GM23338 (cell line): ENCODE data around the gene HECTD3. TPM values are rescaled to one million over a fixed set of nuclear protein-coding genes. Genes with fewer than 3 reads are reported as not detected.

ENCODE experiments used
- ATAC-seq: fragments of 200-7000 bp; cut with Tn5 transposase; 3 replicates; pipeline ENCODE4 v1.9.1; 2020
- DNase-seq: peaks from one replicate; pipeline ENCODE4 v3.0.0-alpha.2; 2015; ENCODE audit warnings: low spot score
- H2AFZ ChIP-seq: fragments of 200-600 bp; sonication (generic); 2 replicates; pipeline ENCODE4 v1.8.0; 2016; ENCODE audit warnings: antibody characterized with exemption, mild to moderate bottlenecking, moderate library complexity
- H3F3A ChIP-seq: fragments of 200-600 bp; sonication (generic); replicated peaks from 2 replicates; pipeline ENCODE4 v1.8.0; 2017; ENCODE audit warnings: antibody characterized with exemption, mixed run types, low read depth
- H3K27ac ChIP-seq: fragments of 200-600 bp; sonication (generic); 2 replicates; pipeline ENCODE4 v1.6.1; 2016; ENCODE audit warnings: low read depth
- H3K27me3 ChIP-seq: fragments of 200-600 bp; sonication (generic); 2 replicates; pipeline ENCODE4 v1.8.0; 2016; ENCODE audit warnings: mild to moderate bottlenecking, mixed run types, moderate library complexity; ENCODE audit not compliant: insufficient read depth
- H3K36me3 ChIP-seq: fragments of 200-600 bp; sonication (generic); 2 replicates; pipeline ENCODE4 v1.8.0; 2016; ENCODE audit warnings: mild to moderate bottlenecking; ENCODE audit not compliant: insufficient read depth
- H3K4me1 ChIP-seq: fragments of 200-600 bp; sonication (generic); 2 replicates; pipeline ENCODE4 v1.8.0; 2016; ENCODE audit warnings: mild to moderate bottlenecking, moderate library complexity; ENCODE audit not compliant: insufficient read depth
- H3K4me2 ChIP-seq: fragments of 200-600 bp; sonication (generic); 2 replicates; pipeline ENCODE4 v1.7.1; 2017; ENCODE audit warnings: mixed run types
- H3K4me3 ChIP-seq: fragments of 200-600 bp; sonication (generic); 2 replicates; pipeline ENCODE4 v1.6.1; 2016; ENCODE audit warnings: mixed run types
- H3K79me2 ChIP-seq: fragments of 200-600 bp; sonication (generic); replicated peaks from 2 replicates; pipeline ENCODE4 v1.8.0; 2017; ENCODE audit warnings: mild to moderate bottlenecking; ENCODE audit not compliant: insufficient read depth
- H3K9me2 ChIP-seq: fragments of 200-600 bp; sonication (generic); 2 replicates; pipeline ENCODE4 v1.8.0; 2017; ENCODE audit not compliant: insufficient read depth
- H4K20me1 ChIP-seq: fragments of 200-600 bp; sonication (generic); replicated peaks from 2 replicates; pipeline ENCODE4 v1.8.0; 2017; ENCODE audit warnings: mild to moderate bottlenecking; ENCODE audit not compliant: insufficient read depth
- H3K27ac Mint-ChIP-seq: 2 replicates; pipeline ENCODE4 v1.8.0; 2020; ENCODE audit warnings: inconsistent platforms, mild to moderate bottlenecking, moderate library complexity, mixed read lengths
- H3K27me3 Mint-ChIP-seq: 3 replicates; pipeline ENCODE4 v1.8.0; 2022; ENCODE audit warnings: low read depth, mild to moderate bottlenecking, moderate library complexity, mixed read lengths, inconsistent platforms; ENCODE audit not compliant: insufficient read depth, poor library complexity
- H3K36me3 Mint-ChIP-seq: 3 replicates; pipeline ENCODE4 v1.8.0; 2021; ENCODE audit warnings: low read depth, mild to moderate bottlenecking, inconsistent platforms, moderate library complexity, mixed read lengths
- H3K4me1 Mint-ChIP-seq: 3 replicates; pipeline ENCODE4 v1.8.0; 2020; ENCODE audit warnings: mild to moderate bottlenecking, inconsistent platforms, mixed read lengths
- H3K4me3 Mint-ChIP-seq: 3 replicates; pipeline ENCODE4 v1.8.0; 2021; ENCODE audit warnings: moderate library complexity, mild to moderate bottlenecking, inconsistent platforms, mixed read lengths
- H3K9me3 Mint-ChIP-seq: 3 replicates; pipeline ENCODE4 v1.8.0; 2020; ENCODE audit warnings: moderate library complexity, mild to moderate bottlenecking, inconsistent platforms, mixed read lengths
- CTCF ChIP-seq, 2 experiments: fragments of 200-600 bp in 1 of 2; sonication (generic) in 1 of 2; conservative IDR thresholded peaks; 2 replicates each; pipeline versions ENCODE4 v1.5.1 to v1.6.1; 2016 to 2017; ENCODE audit warnings: antibody characterized with exemption in 2 of 2, low read depth in 2 of 2, mild to moderate bottlenecking in 2 of 2, moderate library complexity in 1 of 2
- EZH2 ChIP-seq: fragments of 200-600 bp; sonication (generic); IDR thresholded peaks from one replicate; pipeline ENCODE4 v1.8.0; 2017; ENCODE audit warnings: antibody characterized with exemption, mild to moderate bottlenecking, low read depth; ENCODE audit not compliant: unreplicated experiment
- EZH2phosphoT487 ChIP-seq: fragments of 200-600 bp; sonication (generic); IDR thresholded peaks from one replicate; pipeline ENCODE4 v1.8.1; 2018; ENCODE audit warnings: antibody characterized with exemption; ENCODE audit not compliant: unreplicated experiment
- JUNB ChIP-seq: IDR thresholded peaks from one replicate; pipeline ENCODE4 v1.6.1; 2016; ENCODE audit warnings: antibody characterized with exemption; ENCODE audit not compliant: unreplicated experiment
- NANOG ChIP-seq: IDR thresholded peaks from 2 replicates; pipeline ENCODE4 v1.6.1; 2016; ENCODE audit warnings: antibody characterized with exemption, borderline replicate concordance
- POLR2AphosphoS5 ChIP-seq: IDR thresholded peaks from 2 replicates; pipeline ENCODE4 v1.6.1; 2016; ENCODE audit warnings: antibody characterized with exemption, low read depth
- REST ChIP-seq: IDR thresholded peaks from one replicate; pipeline ENCODE4 v1.6.1; 2018; ENCODE audit warnings: antibody characterized with exemption; ENCODE audit not compliant: unreplicated experiment
- STAT1 ChIP-seq: IDR thresholded peaks from one replicate; pipeline ENCODE4 v1.6.1; 2016; ENCODE audit warnings: antibody characterized with exemption; ENCODE audit not compliant: unreplicated experiment
- ZNF114 ChIP-seq: fragments of 250-450 bp; sonication (Bioruptor Pico); IDR thresholded peaks from 2 replicates; pipeline ENCODE4 v1.5.0; 2020; ENCODE audit warnings: mild to moderate bottlenecking, moderate library complexity
- ZNF331 ChIP-seq: fragments of 250-450 bp; sonication (Bioruptor Pico); IDR thresholded peaks from 2 replicates; pipeline ENCODE4 v1.5.0; 2020; ENCODE audit warnings: low read depth, mild to moderate bottlenecking, moderate library complexity
- ZNF462 ChIP-seq: fragments of 250-450 bp; sonication (Bioruptor Pico); IDR thresholded peaks from 2 replicates; pipeline ENCODE4 v1.5.0; 2020; ENCODE audit warnings: mild to moderate bottlenecking, moderate library complexity
- polyA plus RNA-seq: library from polyadenylated mRNA; unstranded; fragments of >200 nt; fragmentation: Nextera tagmentation; extraction: Ambion mirVana; gene quantifications from 2 replicates; pipeline ENCODE4 v1.2.1, GENCODE V29; 2016
- total RNA-seq: library from RNA; depleted of rRNA; stranded (reverse); fragments of >200 nt; shearing (Covaris generic); gene quantifications from 2 replicates; pipeline ENCODE4 v1.2.3, GENCODE V29; 2014

The HECTD3 gene
- total and polyA plus RNA-seq, 2 experiments from 2014 or later, result 13.1 to 31.4 TPM

- H3K36me3 Mint-ChIP-seq, result no peaks in the 10 kb centered on the region
- no peaks in the 10 kb centered on the region for H3K36me3 ChIP-seq
These were observed 32.0 kb upstream of the HECTD3 start for GRCh38 chr1:45043094-45043493.

GRCh38 chr1:45040297-45040696 is 29.2 kb upstream of the HECTD3 start:
- H2AFZ ChIP-seq, result no peak overlapping the region
- peaks cover 7% of the 10 kb centered on the region; the same call in 1 of the 2 replicates for H3K4me1 ChIP-seq
- H3K4me2 ChIP-seq, result no peak overlapping the region
- Mint-ChIP-seq H3K36me3 (no peaks in the 10 kb centered on the region), H3K27ac (no peak overlapping the region), H3K4me1 (peaks cover 9% of the 10 kb centered on the region), H3K9me3 (no peaks in the 10 kb centered on the region), H3K4me3 (no peak overlapping the region), H3K27me3 (no peaks in the 10 kb centered on the region)
- no peak overlapping the region for H3K27ac ChIP-seq
- no peaks in the 10 kb centered on the region for H3F3A ChIP-seq
- no peaks in the 10 kb centered on the region for H3K36me3 ChIP-seq
- no peaks in the 10 kb centered on the region for H3K79me2 ChIP-seq
- no peaks in the 10 kb centered on the region for H3K27me3 ChIP-seq
- ATAC-seq (no peak), DNase-seq (no peak)
- H4K20me1 ChIP-seq, result no peaks in the 10 kb centered on the region
- H3K4me3 ChIP-seq, result no peak overlapping the region
- no peaks in the 10 kb centered on the region for H3K9me2 ChIP-seq
- TF ChIP-seq ZNF331, result no peak
- TF ChIP-seq ZNF462 (CRISPR knock-in tag), result no peak
- no peak for TF ChIP-seq NANOG
- no peak for TF ChIP-seq CTCF (conservative IDR thresholded peaks at IDR 0.05; ENCODE audit: low read depth in 2 of 2)
- TF ChIP-seq EZH2phosphoT487, result no peak
- no peak for TF ChIP-seq STAT1
- no peak for TF ChIP-seq EZH2
- no peak for TF ChIP-seq ZNF114
- no peak for TF ChIP-seq REST
- no peak for TF ChIP-seq JUNB

More at GRCh38 chr1:45043094-45043493, 32.0 kb upstream of the HECTD3 start:
- ATAC-seq, result peak; percentile 48; the same call in 2 of the 3 replicates
- Mint-ChIP-seq H3K9me3 (no peaks in the 10 kb centered on the region), H3K4me1 (peaks cover 9% of the 10 kb centered on the region), H3K4me3 (no peak overlapping the region), H3K27ac (no peak overlapping the region), H3K27me3 (no peaks in the 10 kb centered on the region)
- Histone ChIP-seq H3K4me2 (no peak overlapping the region), H3K4me1 (peaks cover 7% of the 10 kb centered on the region; the same call in 1 of the 2 replicates), H3K27ac (no peak overlapping the region), H3K4me3 (no peak overlapping the region), H4K20me1 (no peaks in the 10 kb centered on the region), H3K79me2 (no peaks in the 10 kb centered on the region), H2AFZ (no peak overlapping the region), H3K27me3 (no peaks in the 10 kb centered on the region), H3F3A (no peaks in the 10 kb centered on the region), H3K9me2 (no peaks in the 10 kb centered on the region)
- TF ChIP-seq POLR2AphosphoS5, result no peak
- no peak for DNase-seq
